NB4 (cell line): ENCODE results near the gene STIM2.
A peak's percentile ranks its signal among the peaks of the same experiment; 100 is the strongest.

Experiments used
- DNase-seq: peaks from one replicate; pipeline ENCODE4 v3.0.0; 2010; ENCODE audit warnings: low read depth
- H3K4me3 ChIP-seq: one replicate; pipeline ENCODE4 v1.5.1; 2011; ENCODE audit warnings: mild to moderate bottlenecking, low read depth, low read length, moderate library complexity
- MYC ChIP-seq: IDR thresholded peaks from 2 replicates; pipeline ENCODE4 v1.6.1; 2011; ENCODE audit warnings: low read depth, low read length
- POLR2A ChIP-seq: IDR thresholded peaks from 2 replicates; pipeline ENCODE4 v1.6.1; 2011; ENCODE audit warnings: mild to moderate bottlenecking; ENCODE audit not compliant: insufficient read length; ENCODE audit errors: extremely low read depth
- TF ChIP-seq, protein P1 (sequence below): IDR thresholded peaks from 2 replicates; pipeline ENCODE4 v1.6.1; 2011; ENCODE audit warnings: low read depth, low read length
- TF ChIP-seq, protein P2 (sequence below): IDR thresholded peaks from one replicate; pipeline ENCODE4 v1.5.1; 2012; ENCODE audit warnings: low read depth, low read length

Gene STIM2

DNA sequence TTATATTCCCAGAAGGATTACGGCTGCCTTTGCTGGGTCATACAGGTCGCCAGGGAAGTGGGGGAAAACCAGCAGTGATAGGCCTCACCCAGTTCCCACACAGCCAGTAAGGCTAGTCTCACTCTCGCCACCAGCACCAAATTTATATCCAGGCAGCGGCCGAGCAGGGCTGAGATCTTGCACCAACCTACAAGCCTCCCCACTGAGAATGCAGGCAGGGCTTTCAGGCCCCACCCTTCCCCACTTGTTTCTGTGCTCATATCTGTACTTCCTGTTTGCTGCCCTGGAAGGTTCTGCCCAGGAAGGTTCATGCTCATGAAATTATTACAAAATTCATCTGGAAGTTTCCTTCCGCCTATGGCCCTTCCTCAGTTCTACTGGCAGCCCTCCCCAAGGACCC is 179.7 kb downstream of the STIM2 start:
- DNase-seq: peak; percentile 47
- no peak overlapping the region for H3K4me3 ChIP-seq
- TF ChIP-seq, protein P1, sequence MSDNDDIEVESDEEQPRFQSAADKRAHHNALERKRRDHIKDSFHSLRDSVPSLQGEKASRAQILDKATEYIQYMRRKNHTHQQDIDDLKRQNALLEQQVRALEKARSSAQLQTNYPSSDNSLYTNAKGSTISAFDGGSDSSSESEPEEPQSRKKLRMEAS: no peak
- TF ChIP-seq MYC: no peak
- TF ChIP-seq, protein P2, sequence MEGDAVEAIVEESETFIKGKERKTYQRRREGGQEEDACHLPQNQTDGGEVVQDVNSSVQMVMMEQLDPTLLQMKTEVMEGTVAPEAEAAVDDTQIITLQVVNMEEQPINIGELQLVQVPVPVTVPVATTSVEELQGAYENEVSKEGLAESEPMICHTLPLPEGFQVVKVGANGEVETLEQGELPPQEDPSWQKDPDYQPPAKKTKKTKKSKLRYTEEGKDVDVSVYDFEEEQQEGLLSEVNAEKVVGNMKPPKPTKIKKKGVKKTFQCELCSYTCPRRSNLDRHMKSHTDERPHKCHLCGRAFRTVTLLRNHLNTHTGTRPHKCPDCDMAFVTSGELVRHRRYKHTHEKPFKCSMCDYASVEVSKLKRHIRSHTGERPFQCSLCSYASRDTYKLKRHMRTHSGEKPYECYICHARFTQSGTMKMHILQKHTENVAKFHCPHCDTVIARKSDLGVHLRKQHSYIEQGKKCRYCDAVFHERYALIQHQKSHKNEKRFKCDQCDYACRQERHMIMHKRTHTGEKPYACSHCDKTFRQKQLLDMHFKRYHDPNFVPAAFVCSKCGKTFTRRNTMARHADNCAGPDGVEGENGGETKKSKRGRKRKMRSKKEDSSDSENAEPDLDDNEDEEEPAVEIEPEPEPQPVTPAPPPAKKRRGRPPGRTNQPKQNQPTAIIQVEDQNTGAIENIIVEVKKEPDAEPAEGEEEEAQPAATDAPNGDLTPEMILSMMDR: no peak
- TF ChIP-seq POLR2A: no peak

DNA sequence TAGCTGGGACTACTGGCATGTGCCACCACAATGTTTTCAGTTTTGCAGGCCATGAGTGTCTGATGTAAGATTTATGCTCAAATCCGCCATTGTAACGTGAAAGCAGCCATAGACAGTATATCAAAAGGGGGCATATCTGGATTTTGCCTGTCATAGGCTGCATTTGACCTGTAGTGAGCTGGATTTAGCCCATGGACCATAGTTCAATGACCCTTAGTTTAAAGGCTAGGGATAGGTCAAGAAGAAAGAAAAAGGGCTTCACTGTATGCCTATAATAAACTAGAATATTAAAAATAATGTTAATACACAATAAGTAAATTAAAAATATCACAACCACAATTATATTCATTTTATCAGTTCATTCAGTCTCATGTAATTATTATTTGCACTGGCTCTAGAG is 181.8 kb downstream of the STIM2 start:
- DNase-seq: no peak
- TF ChIP-seq POLR2A: no peak
- TF ChIP-seq MYC: no peak
- TF ChIP-seq, protein P1: no peak
- TF ChIP-seq, protein P2: no peak
- H3K4me3 ChIP-seq: no peak overlapping the region

DNA sequence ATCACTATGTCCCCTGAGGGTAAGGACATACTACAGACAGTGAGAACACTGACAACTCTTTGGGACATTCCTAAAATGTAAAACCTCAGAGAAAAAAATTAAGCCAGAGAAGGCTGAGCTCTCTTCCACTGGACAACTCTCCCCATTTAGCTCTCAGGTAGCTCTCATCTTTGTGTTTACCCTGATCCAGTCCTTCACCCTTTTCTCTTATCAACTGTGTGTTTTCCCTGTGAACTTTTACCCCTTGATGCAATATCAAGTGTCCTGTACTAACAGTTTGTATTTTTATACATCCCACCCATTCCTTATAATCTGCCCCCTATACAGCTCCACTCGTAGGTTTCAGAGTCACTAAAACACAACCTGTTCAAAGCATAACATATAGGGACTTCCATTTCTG is 182.6 kb downstream of the STIM2 start:
- TF ChIP-seq MYC (no peak), POLR2A (no peak)
- TF ChIP-seq, protein P2: no peak
- TF ChIP-seq, protein P1: no peak
- DNase-seq: no peak
- H3K4me3 ChIP-seq: no peak overlapping the region

GRCh38 chr4:27046851-27047250 is 186.2 kb downstream of the STIM2 start:
- no peak overlapping the region for H3K4me3 ChIP-seq
- DNase-seq: no peak
- TF ChIP-seq, protein P1: no peak
- no peak for TF ChIP-seq POLR2A
- TF ChIP-seq, protein P2: no peak
- no peak for TF ChIP-seq MYC

DNA sequence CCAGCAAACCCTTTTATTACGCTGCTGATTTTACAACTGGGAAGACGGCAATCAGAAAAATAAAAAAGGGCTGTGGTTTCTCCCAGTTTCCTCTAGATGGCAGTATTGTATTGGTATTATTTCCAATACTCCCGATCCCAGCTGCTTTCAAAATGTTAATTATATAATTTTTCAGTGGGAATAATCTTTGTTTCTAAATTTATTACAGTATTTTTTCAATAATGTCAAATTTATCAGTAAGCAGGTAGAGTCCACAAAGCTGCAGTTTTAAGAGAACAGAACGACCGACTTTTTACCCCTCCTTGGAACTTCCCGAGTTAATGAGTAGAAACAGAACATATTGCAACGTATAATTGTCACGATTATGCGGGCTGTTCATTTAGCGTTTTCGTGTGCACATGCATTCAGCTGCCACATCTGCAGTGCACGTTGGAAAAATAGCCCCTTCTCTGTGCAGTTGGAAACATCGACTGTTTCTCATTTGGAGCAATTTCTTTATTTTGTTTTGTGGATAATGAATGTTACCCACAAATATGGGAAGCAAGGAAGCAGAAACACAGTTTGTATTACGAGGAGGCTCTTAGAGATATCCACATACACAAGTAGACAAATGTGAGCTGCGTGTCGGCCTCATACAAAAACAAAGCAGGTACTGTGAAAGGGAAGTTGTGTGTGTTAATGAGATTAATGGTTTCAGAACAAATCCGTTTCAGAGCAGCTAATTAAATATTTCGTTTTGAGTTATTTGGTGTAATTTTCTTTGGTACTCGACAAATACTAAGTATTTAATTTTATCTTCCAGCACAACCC is 188.0 kb downstream of the STIM2 start:
- H3K4me3 ChIP-seq: peak overlapping the region; percentile 33
- peak; percentile 53 for DNase-seq
- TF ChIP-seq, protein P2: peak; percentile 57
- TF ChIP-seq POLR2A (no peak), MYC (no peak)
- TF ChIP-seq, protein P1: no peak
